ENCODE results near the gene ATP1A4. TPM values are rescaled to one million over a fixed set of nuclear protein-coding genes. Genes with fewer than 3 reads are reported as not detected.

The ATP1A4 gene
- total and polyA plus RNA-seq, 4 donors = not detected

- TF ChIP-seq CTCF (IDR thresholded peaks at IDR 0.05; ENCODE audit: low read depth, low read length, missing input control) (no peak), NR2F2 (IDR thresholded peaks at IDR 0.05) (no peak), RXRA (IDR thresholded peaks at IDR 0.05) (no peak), RAD21 (IDR thresholded peaks at IDR 0.05) (no peak), JUND (IDR thresholded peaks at IDR 0.05) (no peak), HNF4G (IDR thresholded peaks at IDR 0.05) (no peak)
These were observed 20.0 kb downstream of the ATP1A4 start (continued) for GRCh38 chr1:160171354-160171753.

GRCh38 chr1:160171980-160172379, 20.6 kb downstream of the ATP1A4 start:
- H3K36me3 ChIP-seq (ENCODE audit: control insufficient read depth in 4 of 4, insufficient read depth in 3 of 4, low read depth in 1 of 4, low read length in 3 of 4) = no peaks in the 10 kb centered on the region
- H3K9ac ChIP-seq (ENCODE audit: low read depth in 1 of 2, low read length in 2 of 2) = no peak overlapping the region
- no peaks in the 10 kb centered on the region for H3K9me3 ChIP-seq (ENCODE audit: control insufficient read depth in 4 of 4, low read length in 3 of 4)
- H3K27me3 ChIP-seq (ENCODE audit: control insufficient read depth in 4 of 4, insufficient read depth in 4 of 4, low read length in 3 of 4) = peaks cover 0 to 2% (median 0%) of the 10 kb centered on the region in 4 donors
- TF ChIP-seq SP1 (IDR thresholded peaks at IDR 0.05) (no peak), MAX (IDR thresholded peaks at IDR 0.05) (no peak), RAD21 (IDR thresholded peaks at IDR 0.05) (no peak), FOXA2 (IDR thresholded peaks at IDR 0.05) (no peak), CTCF (IDR thresholded peaks at IDR 0.05; ENCODE audit: low read depth, low read length, missing input control) (no peak), NR2F2 (IDR thresholded peaks at IDR 0.05) (no peak), REST (IDR thresholded peaks at IDR 0.05) (no peak), JUND (IDR thresholded peaks at IDR 0.05) (no peak)
- no peaks in the 10 kb centered on the region for H3K4me1 ChIP-seq (ENCODE audit: control insufficient read depth in 4 of 4, insufficient read depth in 4 of 4, low read length in 3 of 4)
- WGBS = 67% methylated on average over 9 of the region's 9 CpGs
- H3K4me3 ChIP-seq (ENCODE audit: low read depth in 1 of 3, low read length in 3 of 3) = no peak overlapping the region
- no peak for DNase-seq (ENCODE audit: low spot score)
- H3K27ac ChIP-seq (ENCODE audit: low read depth in 1 of 2, low read length in 2 of 2) = no peak overlapping the region

GRCh38 chr1:160177231-160177630, 25.8 kb downstream of the ATP1A4 start:
- peaks cover 0 to 2% (median 0%) of the 10 kb centered on the region in 4 donors for H3K27me3 ChIP-seq (ENCODE audit: control insufficient read depth in 4 of 4, insufficient read depth in 4 of 4, low read length in 3 of 4)
- DNase-seq (ENCODE audit: low spot score) = no peak
- H3K9me3 ChIP-seq (ENCODE audit: control insufficient read depth in 4 of 4, low read length in 3 of 4) = no peaks in the 10 kb centered on the region
- no peak overlapping the region for H3K4me3 ChIP-seq (ENCODE audit: low read depth in 1 of 3, low read length in 3 of 3)
- no peaks in the 10 kb centered on the region for H3K4me1 ChIP-seq (ENCODE audit: control insufficient read depth in 4 of 4, insufficient read depth in 4 of 4, low read length in 3 of 4)
- H3K36me3 ChIP-seq (ENCODE audit: control insufficient read depth in 4 of 4, insufficient read depth in 3 of 4, low read depth in 1 of 4, low read length in 3 of 4) = no peaks in the 10 kb centered on the region
- H3K9ac ChIP-seq (ENCODE audit: low read depth in 1 of 2, low read length in 2 of 2) = no peak overlapping the region
- H3K27ac ChIP-seq (ENCODE audit: low read depth in 1 of 2, low read length in 2 of 2) = no peak overlapping the region
- 95% methylated on average over 2 of the region's 2 CpGs for WGBS
- no peak for TF ChIP-seq TAF1 (conservative IDR thresholded peaks at IDR 0.05)
- no peak for TF ChIP-seq EGR1 (IDR thresholded peaks at IDR 0.05; ENCODE audit: low read depth in 2 of 2)
- TF ChIP-seq JUND (IDR thresholded peaks at IDR 0.05) = no peak
- TF ChIP-seq ATF3 (IDR thresholded peaks at IDR 0.05) = no peak
- no peak for TF ChIP-seq HNF4A (conservative IDR thresholded peaks at IDR 0.05)
- TF ChIP-seq RXRA (IDR thresholded peaks at IDR 0.05) = no peak
- TF ChIP-seq SP1 (IDR thresholded peaks at IDR 0.05) = no peak
- TF ChIP-seq NR2F2 (IDR thresholded peaks at IDR 0.05) = no peak
- TF ChIP-seq REST (IDR thresholded peaks at IDR 0.05) = no peak
- TF ChIP-seq YY1 (IDR thresholded peaks at IDR 0.05) = no peak
- no peak for TF ChIP-seq MAX (IDR thresholded peaks at IDR 0.05)
- no peak for TF ChIP-seq RAD21 (IDR thresholded peaks at IDR 0.05)
- TF ChIP-seq FOXA1 (IDR thresholded peaks at IDR 0.05) = no peak
- TF ChIP-seq FOXA2 (IDR thresholded peaks at IDR 0.05) = no peak
- TF ChIP-seq HNF4G (IDR thresholded peaks at IDR 0.05) = no peak
